Measurements from ENCODE around the gene SLC28A3.

- TF ChIP-seq CTCF (IDR thresholded peaks at IDR 0.05; ENCODE audit: extremely low read depth in 1 of 2, insufficient read depth in 1 of 2, low read depth in 1 of 2, low read length in 2 of 2): no peak
- TF ChIP-seq POLR2A (IDR thresholded peaks at IDR 0.05; ENCODE audit: low read depth, low read length): no peak
- TF ChIP-seq MYC (IDR thresholded peaks at IDR 0.05; ENCODE audit: low read depth, low read length): no peak
- no peak for TF ChIP-seq POLR2AphosphoS5 (IDR thresholded peaks at IDR 0.05; ENCODE audit: insufficient read depth, low read depth, low read length)
- TF ChIP-seq JUN (IDR thresholded peaks at IDR 0.05; ENCODE audit: borderline replicate concordance, insufficient read depth, insufficient read length, low read depth): no peak
- no peak for TF ChIP-seq EZH2 (IDR thresholded peaks at IDR 0.05; ENCODE audit: borderline replicate concordance, low read depth, low read length, severe bottlenecking)
Measured at GRCh38 chr9:84371737-84372136, 31.2 kb upstream of the SLC28A3 start.
